Measurements from ENCODE around the gene NPHP1.
"Not testable (repeated sequence)": the region's sequence is repeated elsewhere in the genome, so short reads cannot be mapped to it uniquely, and the experiment has no call there.

GRCh38 chr2:110078104-110078503 is 126.7 kb downstream of the NPHP1 start:
- TF ChIP-seq POLR2A (IDR thresholded peaks at IDR 0.05; ENCODE audit: borderline replicate concordance, extremely low read depth, insufficient read depth, insufficient read length); EZH2 (IDR thresholded peaks at IDR 0.05); FOSL1 (IDR thresholded peaks at IDR 0.05; ENCODE audit: low read depth); CTCF (IDR thresholded peaks at IDR 0.05 in 2 of 3, conservative IDR thresholded peaks at IDR 0.05 in 1 of 3; ENCODE audit: borderline replicate concordance in 1 of 3, insufficient read depth in 1 of 3, low read depth in 2 of 3, low read length in 2 of 3); POLR2AphosphoS5 (IDR thresholded peaks at IDR 0.05; ENCODE audit: low read depth, low read length); ZFX (IDR thresholded peaks at IDR 0.05): not testable (repeated sequence)
